Measurements from ENCODE around the gene GPX4.

The GPX4 gene

GRCh38 chr19:1130771-1131717 is 27.2 kb downstream of the GPX4 start:
- no peak for DNase-seq (ENCODE audit: low spot score)

GRCh38 chr19:1131718-1132551 is 28.1 kb downstream of the GPX4 start:
- peak; percentile 87 for DNase-seq (ENCODE audit: low spot score)

GRCh38 chr19:1132552-1133383 is 29.0 kb downstream of the GPX4 start:
- no peak for DNase-seq (ENCODE audit: low spot score)

GRCh38 chr19:1133471-1133929 is 29.7 kb downstream of the GPX4 start:
- DNase-seq (ENCODE audit: low spot score), result no peak

- no peak for DNase-seq (ENCODE audit: low spot score)
Measured at GRCh38 chr19:1134431-1134830, 30.6 kb downstream of the GPX4 start.

- no peak for DNase-seq (ENCODE audit: low spot score)
Measured at GRCh38 chr19:1135454-1135853, 31.7 kb downstream of the GPX4 start.

GRCh38 chr19:1136201-1136600 is 32.4 kb downstream of the GPX4 start:
- no peak for DNase-seq (ENCODE audit: low spot score)

GRCh38 chr19:1136621-1137317 is 33.0 kb downstream of the GPX4 start:
- DNase-seq (ENCODE audit: low spot score), result no peak

- no peak for DNase-seq (ENCODE audit: low spot score)
Measured at GRCh38 chr19:1138121-1138520, 34.3 kb downstream of the GPX4 start.

GRCh38 chr19:1139126-1139525 is 35.3 kb downstream of the GPX4 start:
- no peak for DNase-seq (ENCODE audit: low spot score)

GRCh38 chr19:1140272-1141027 is 36.7 kb downstream of the GPX4 start:
- DNase-seq (ENCODE audit: low spot score), result no peak

GRCh38 chr19:1141944-1142343 is 38.1 kb downstream of the GPX4 start:
- no peak for DNase-seq (ENCODE audit: low spot score)

GRCh38 chr19:1143828-1144399 is 40.1 kb downstream of the GPX4 start:
- DNase-seq (ENCODE audit: low spot score), result no peak

GRCh38 chr19:1144741-1145140 is 40.9 kb downstream of the GPX4 start:
- DNase-seq (ENCODE audit: low spot score), result no peak

- no peak for DNase-seq (ENCODE audit: low spot score)
Measured at GRCh38 chr19:1145635-1146411, 42.0 kb downstream of the GPX4 start.

GRCh38 chr19:1146412-1146699 is 42.6 kb downstream of the GPX4 start:
- no peak for DNase-seq (ENCODE audit: low spot score)

GRCh38 chr19:1146858-1147780 is 43.3 kb downstream of the GPX4 start:
- DNase-seq (ENCODE audit: low spot score), result no peak

- no peak for DNase-seq (ENCODE audit: low spot score)
Measured at GRCh38 chr19:1147934-1148549, 44.2 kb downstream of the GPX4 start.
